ENCODE data around the gene SULT2A1. TPM values are rescaled to one million over a fixed set of nuclear protein-coding genes. Genes with fewer than 3 reads are reported as not detected.
"Not testable (repeated sequence)": the region's sequence is repeated elsewhere in the genome, so short reads cannot be mapped to it uniquely, and the experiment has no call there.

The SULT2A1 gene
- total and polyA plus RNA-seq, 2 of the 4 experiments (the other 2 are of a cell fraction), result not detected

DNA sequence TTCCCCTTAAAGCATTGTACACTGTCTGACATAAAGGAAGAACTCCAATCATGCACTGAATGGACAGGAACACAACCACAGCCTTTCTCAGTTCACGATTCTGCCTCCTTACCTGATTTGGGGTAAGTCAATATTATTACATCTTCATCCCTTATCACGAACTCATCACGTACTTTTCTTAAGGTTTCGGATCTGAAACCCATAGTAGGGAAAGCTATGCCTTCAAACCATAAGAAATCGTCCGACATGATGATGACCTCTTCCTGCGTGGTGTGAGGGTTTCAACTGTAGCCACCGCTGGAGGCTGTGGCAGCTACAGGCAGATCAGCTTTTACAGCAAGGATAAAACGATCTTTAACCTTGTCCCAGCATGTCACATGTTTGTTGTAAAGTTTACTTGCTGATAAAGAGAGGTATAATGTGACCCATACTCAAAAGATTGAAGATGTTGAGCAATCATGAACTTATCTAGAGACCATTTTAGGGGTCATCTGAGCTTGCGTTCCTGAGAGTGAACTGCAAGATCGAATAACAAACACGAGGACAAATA is at the start of gene SULT2A1 (continued):
- TF ChIP-seq, protein P1, sequence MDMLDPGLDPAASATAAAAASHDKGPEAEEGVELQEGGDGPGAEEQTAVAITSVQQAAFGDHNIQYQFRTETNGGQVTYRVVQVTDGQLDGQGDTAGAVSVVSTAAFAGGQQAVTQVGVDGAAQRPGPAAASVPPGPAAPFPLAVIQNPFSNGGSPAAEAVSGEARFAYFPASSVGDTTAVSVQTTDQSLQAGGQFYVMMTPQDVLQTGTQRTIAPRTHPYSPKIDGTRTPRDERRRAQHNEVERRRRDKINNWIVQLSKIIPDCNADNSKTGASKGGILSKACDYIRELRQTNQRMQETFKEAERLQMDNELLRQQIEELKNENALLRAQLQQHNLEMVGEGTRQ (IDR thresholded peaks at IDR 0.05; ENCODE audit: low read depth, low read length), result no peak

DNA sequence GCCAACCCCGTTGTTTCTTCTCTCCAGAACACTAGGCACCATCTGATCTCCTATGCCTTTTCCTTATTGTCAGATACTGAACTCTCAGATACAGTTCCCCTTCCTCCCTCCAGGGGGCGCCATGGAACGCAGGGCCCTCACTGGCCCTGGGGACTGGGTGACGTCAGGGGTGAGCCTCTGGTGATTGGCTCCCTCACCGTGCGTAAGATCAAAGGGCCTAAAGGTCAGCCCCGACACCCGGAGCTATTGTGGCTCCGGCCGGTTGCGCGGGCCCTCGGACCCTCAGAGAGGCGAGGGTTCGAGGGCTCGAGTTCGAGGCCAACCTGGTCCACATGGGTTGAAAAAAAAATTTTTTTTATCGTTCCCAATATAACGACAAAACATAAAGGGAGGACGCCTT is 42.5 kb upstream of the SULT2A1 start:
- H3K27me3 ChIP-seq (ENCODE audit: control insufficient read depth, insufficient read depth, low read length); H2BK20ac ChIP-seq (ENCODE audit: low read depth, low read length); H3K56ac ChIP-seq (ENCODE audit: extremely low read depth, insufficient read depth, low read length); H3K9me1 ChIP-seq (ENCODE audit: insufficient read depth, low read length); H3K79me1 ChIP-seq (ENCODE audit: low read depth in 1 of 2, low read length in 2 of 2); dilution Hi-C loops (cut with HindIII; ENCODE audit: low sequenced_read_pairs, unreplicated experiment); H3K4me2 ChIP-seq (ENCODE audit: low read depth, low read length); H4K8ac ChIP-seq (ENCODE audit: low read depth in 2 of 2, low read length in 2 of 2); H3K9me3 ChIP-seq (ENCODE audit: control insufficient read depth, insufficient read depth, low read length); H2AK9ac ChIP-seq (replicated peaks; ENCODE audit: low read depth, low read length, poor library complexity); H4K20me1 ChIP-seq (ENCODE audit: insufficient read depth, low read length); H3K27ac ChIP-seq (ENCODE audit: insufficient read depth, low read length); POLR2A ChIA-PET (ENCODE audit: unreplicated experiment); H3K9ac ChIP-seq (ENCODE audit: low read depth, low read length); BruUV-seq (replicated peaks); H2BK120ac ChIP-seq (ENCODE audit: low read depth, low read length); H3K14ac ChIP-seq (replicated peaks; ENCODE audit: low read depth, low read length); H3K18ac ChIP-seq (ENCODE audit: low read depth, low read length); intact Hi-C loops (cut with micrococcal nuclease); H3K4me1 ChIP-seq (ENCODE audit: control insufficient read depth, insufficient read depth, low read length); H4K91ac ChIP-seq (ENCODE audit: insufficient read depth, low read depth, low read length); H2BK15ac ChIP-seq (ENCODE audit: low read depth, low read length); H2AK5ac ChIP-seq (ENCODE audit: low read depth, low read length); H3K4me3 ChIP-seq (ENCODE audit: insufficient read depth, low read depth, low read length); H3K4ac ChIP-seq (ENCODE audit: low read depth, low read length); H3K36me3 ChIP-seq (ENCODE audit: control insufficient read depth, insufficient read depth, low read length); H2AFZ ChIP-seq (replicated peaks; ENCODE audit: low read length, poor library complexity); DNase-seq; in situ Hi-C loops (cut with MboI; ENCODE audit: low sequenced_read_pairs); CTCF ChIA-PET; ATAC-seq (ENCODE audit: low read depth); H3K23ac ChIP-seq (ENCODE audit: low read depth, low read length); H2BK5ac ChIP-seq (ENCODE audit: low read depth, low read length, poor library complexity, severe bottlenecking); H4K5ac ChIP-seq (ENCODE audit: low read depth, low read length): not testable (repeated sequence)
- WGBS, 2 experiments (ENCODE audit: extremely low coverage in 2 of 2, insufficient read length in 1 of 2), result no CpG with 5 or more reads among the region's 20 CpGs

DNA sequence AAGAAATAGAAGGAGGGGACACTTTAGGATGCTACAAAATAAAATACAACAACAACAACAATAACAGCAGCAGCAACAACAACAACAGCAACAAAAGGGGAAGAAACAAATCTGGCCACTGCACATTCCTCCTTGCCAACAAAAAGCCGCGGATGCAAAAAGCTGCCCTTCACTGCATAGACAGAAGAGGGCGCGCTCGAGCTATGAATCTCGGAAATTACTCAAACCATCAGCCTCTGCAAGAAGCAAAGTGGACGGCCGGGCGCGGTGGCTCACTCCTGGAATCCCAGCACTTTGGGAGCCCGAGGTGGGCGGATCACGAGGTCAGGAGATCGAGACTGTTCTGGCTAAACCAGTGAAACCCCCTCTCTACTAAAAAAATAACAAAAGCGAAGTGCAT is 34.0 kb upstream of the SULT2A1 start:
- H4K8ac ChIP-seq (ENCODE audit: low read depth in 2 of 2, low read length in 2 of 2); H4K91ac ChIP-seq (ENCODE audit: insufficient read depth, low read depth, low read length); ATAC-seq (ENCODE audit: low read depth); H3K18ac ChIP-seq (ENCODE audit: low read depth, low read length); H3K27me3 ChIP-seq (ENCODE audit: control insufficient read depth, insufficient read depth, low read length); H3K4me2 ChIP-seq (ENCODE audit: low read depth, low read length); H2AK5ac ChIP-seq (ENCODE audit: low read depth, low read length); H2AK9ac ChIP-seq (replicated peaks; ENCODE audit: low read depth, low read length, poor library complexity); H3K27ac ChIP-seq (ENCODE audit: insufficient read depth, low read length); intact Hi-C loops (cut with micrococcal nuclease); dilution Hi-C loops (cut with HindIII; ENCODE audit: low sequenced_read_pairs, unreplicated experiment); H2BK5ac ChIP-seq (ENCODE audit: low read depth, low read length, poor library complexity, severe bottlenecking); DNase-seq; POLR2A ChIA-PET (ENCODE audit: unreplicated experiment); H3K9ac ChIP-seq (ENCODE audit: low read depth, low read length); CTCF ChIA-PET; H3K79me1 ChIP-seq (ENCODE audit: low read depth in 1 of 2, low read length in 2 of 2); H3K9me3 ChIP-seq (ENCODE audit: control insufficient read depth, insufficient read depth, low read length); BruUV-seq (replicated peaks); H3K4ac ChIP-seq (ENCODE audit: low read depth, low read length); H4K5ac ChIP-seq (ENCODE audit: low read depth, low read length); H3K23ac ChIP-seq (ENCODE audit: low read depth, low read length); in situ Hi-C loops (cut with MboI; ENCODE audit: low sequenced_read_pairs); H3K4me1 ChIP-seq (ENCODE audit: control insufficient read depth, insufficient read depth, low read length); H3K56ac ChIP-seq (ENCODE audit: extremely low read depth, insufficient read depth, low read length); H2BK15ac ChIP-seq (ENCODE audit: low read depth, low read length); H3K14ac ChIP-seq (replicated peaks; ENCODE audit: low read depth, low read length); H3K4me3 ChIP-seq (ENCODE audit: insufficient read depth, low read depth, low read length); H3K36me3 ChIP-seq (ENCODE audit: control insufficient read depth, insufficient read depth, low read length); H3K9me1 ChIP-seq (ENCODE audit: insufficient read depth, low read length); H2AFZ ChIP-seq (replicated peaks; ENCODE audit: low read length, poor library complexity); H4K20me1 ChIP-seq (ENCODE audit: insufficient read depth, low read length); H2BK20ac ChIP-seq (ENCODE audit: low read depth, low read length); H2BK120ac ChIP-seq (ENCODE audit: low read depth, low read length): not testable (repeated sequence)
- WGBS, 2 experiments (ENCODE audit: extremely low coverage in 2 of 2, insufficient read length in 1 of 2), result no CpG with 5 or more reads among the region's 15 CpGs

All from IMR-90 (cell line).